ENCODE results near the gene SRR.

SRR gene

GRCh38 chr17:2346475-2346874 is 42.7 kb downstream of the SRR start:
- DNase-seq, result no peak

DNA sequence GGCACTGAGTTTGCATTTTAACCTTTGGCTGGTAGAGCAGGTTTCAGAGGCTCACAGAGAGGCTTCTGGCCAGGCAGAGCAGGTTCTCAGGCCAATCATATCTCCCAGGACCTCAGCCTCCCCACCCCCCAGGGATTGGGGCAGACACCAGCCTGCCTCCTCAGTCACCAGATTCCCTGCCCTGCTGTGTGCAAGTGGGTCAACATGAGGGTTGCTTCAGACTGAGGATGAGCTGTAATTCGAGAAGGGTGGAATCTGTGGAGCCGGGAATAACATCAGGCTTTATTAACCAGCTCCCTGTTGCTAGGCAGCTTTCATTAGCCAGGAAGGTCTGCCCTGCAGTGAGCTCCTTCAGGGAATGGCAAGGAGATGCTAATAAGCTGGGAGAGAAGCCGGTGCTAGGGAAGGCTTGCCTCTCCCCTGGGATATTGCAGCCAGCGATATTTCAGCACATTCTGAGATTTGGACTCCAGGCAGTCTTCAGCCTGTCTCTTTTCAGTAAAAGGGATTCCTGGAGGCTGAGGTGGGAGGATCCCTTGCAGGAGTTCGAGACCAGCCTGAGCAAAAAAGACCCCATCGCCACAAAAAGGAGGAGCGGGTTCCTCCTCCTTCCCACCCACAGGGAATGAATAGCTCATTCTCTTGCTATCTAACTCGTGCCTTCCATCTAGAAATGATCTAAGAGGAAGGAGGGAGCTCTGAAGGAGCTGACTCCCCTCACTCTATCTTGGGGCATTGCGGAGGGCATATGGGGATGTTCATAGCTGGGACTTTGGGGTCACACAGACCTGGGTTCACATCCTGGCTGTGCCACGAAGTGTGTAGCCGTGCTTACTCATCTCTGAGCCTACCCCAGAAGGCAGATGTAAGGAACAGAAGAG is 44.3 kb downstream of the SRR start:
- DNase-seq, result no peak

GRCh38 chr17:2351269-2351668 is 47.5 kb downstream of the SRR start:
- DNase-seq, result no peak

- DNase-seq, result no peak
Measured at GRCh38 chr17:2354311-2354710, 50.6 kb downstream of the SRR start.

GRCh38 chr17:2357237-2357636 is 53.5 kb downstream of the SRR start:
- DNase-seq, result no peak

DNA sequence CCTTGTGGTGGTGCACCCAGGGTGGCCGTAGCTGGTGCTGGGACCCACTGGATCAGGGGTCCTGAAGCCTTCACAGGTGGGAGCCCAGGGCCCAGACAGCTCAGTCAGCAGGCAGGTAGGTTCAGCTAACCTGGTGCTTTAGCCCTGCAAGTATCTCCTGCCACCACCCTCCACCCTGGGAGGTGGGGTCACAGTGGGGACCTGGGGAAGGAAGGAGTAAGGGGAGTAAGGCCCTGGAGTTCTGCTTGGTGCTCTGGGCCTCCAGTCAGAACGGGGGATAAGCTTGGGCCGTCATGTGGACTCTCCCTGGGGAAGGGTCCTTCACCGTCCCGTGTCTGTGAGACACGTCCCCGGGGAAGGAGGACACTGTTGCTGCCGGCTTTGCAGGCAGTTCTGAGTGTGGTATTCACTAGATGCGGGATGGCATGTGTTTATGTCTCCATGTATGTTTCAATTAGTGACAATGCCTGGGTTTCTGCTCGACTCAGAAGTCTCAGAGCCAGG is 54.2 kb downstream of the SRR start:
- no peak for DNase-seq

DNA sequence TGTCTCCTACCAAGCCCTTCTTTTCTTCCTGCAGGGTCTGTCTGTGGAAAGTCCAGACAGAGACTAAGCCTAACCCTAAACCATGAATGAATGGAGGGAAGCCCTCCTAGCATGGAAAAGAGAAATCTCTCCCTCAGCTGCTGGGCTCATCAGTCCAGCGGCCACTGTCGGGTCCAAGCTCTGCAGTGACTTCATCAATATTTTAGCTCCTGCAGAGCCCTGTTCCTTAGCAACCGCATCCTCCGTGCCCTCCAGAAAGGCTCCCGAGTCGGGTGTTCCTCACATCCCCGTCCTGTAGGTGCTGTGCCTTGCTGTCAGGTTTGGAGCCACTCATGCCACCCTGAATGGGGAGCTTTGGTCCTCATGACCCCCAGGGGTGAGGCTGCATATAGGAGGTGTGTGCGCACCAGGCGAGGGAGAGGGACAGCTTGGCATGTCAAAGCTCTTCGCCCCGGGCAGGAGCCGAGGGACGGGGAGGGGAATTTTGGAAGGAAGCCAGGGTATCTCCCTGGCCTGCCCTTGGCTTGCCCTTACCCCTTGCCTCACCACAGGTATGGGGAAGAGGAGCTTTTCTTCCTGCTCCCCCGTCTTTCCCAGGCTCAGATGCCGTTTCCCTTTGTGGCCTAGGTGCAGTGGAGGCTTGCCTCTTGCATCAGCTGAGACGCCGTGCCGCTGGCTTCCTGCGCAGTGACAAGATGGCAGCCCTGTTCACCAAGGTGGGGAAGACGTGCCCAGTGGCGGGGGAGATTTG is 57.4 kb downstream of the SRR start:
- no peak for DNase-seq

- no peak for DNase-seq
Measured at GRCh38 chr17:2362016-2362415, 58.3 kb downstream of the SRR start.

- no peak for DNase-seq
Measured at GRCh38 chr17:2362416-2362815, 58.7 kb downstream of the SRR start.

DNA sequence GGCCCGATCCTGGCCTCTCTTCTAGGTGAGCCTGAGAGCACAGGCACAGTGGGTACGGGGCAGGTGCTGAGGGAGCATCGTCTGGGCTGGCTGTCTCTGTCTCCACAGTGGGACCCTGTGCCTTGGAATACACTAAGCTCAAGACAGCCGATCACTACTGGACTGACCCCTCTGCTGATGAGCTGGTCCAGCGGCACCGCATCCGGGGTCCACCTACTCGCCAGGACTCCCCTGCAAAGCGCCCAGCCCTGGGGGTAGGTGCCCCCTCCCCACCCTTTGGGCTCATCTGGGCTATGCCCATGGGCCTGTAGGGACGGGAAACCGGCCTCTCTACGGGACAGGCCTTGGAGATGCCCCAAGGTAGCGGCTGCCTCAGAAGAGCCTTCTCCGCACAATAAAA is 59.1 kb downstream of the SRR start:
- no peak for DNase-seq

- no peak for DNase-seq
Measured at GRCh38 chr17:2363318-2363717, 59.6 kb downstream of the SRR start.

DNA sequence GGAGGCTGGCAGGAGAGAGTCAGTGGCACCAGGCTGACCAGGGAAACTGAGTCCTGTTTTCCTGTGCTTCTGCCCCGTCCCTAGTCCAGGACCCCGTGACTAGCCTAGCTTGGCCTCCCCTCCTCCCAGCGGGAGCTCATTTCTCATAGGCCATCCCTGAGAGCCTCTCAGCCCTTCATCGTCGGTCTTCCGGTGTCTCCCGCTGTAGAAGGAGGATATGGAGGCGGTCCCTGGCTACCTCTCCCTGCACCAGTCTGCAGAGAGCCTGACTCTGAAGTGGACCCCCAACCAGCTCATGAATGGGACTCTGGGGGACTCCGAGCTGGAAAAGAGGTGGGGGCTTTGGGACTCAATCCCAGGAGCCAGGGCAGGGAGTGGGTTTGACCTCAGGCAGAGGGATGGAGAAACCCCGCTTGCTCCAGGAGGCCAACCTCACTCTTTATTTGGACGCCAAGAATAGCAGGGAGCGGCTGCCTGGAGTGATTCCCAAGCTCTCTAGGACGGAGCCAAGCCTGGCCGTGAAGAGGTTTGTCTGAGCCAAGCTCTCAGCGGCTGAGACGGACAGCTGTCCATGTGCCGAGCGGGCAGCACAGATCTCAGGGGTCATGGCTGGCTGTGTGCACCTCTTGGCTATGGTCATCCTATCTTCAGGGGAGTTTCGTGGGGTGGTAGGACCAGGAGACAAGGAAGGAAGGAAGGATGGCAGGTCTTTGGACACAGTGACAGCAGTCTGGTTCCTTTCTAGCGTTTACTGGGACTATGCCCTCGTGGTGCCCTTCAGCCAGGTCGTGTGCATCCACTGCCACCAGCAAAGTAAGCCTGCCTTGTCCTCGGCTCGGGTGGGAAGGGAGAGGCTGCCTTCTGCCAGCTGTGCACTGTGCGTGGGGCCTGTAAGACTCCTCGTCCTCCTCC is 60.4 kb downstream of the SRR start:
- DNase-seq, result no peak

DNA sequence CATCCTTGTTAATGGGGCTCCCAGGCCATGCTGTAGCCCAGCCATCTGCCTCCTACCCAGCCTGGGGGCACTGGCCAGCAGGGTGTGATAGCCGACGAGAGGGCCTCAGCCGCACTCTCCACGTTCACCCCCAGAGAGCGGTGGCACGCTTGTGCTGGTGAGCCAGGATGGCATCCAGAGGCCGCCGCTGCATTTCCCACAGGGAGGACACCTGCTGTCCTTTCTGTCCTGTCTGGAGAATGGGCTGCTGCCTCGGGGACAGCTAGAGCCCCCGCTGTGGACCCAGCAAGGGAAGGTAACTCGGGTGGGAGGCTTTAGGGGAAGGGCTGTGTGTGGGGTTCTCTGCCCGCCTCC is 61.0 kb downstream of the SRR start:
- DNase-seq, result no peak

DNA sequence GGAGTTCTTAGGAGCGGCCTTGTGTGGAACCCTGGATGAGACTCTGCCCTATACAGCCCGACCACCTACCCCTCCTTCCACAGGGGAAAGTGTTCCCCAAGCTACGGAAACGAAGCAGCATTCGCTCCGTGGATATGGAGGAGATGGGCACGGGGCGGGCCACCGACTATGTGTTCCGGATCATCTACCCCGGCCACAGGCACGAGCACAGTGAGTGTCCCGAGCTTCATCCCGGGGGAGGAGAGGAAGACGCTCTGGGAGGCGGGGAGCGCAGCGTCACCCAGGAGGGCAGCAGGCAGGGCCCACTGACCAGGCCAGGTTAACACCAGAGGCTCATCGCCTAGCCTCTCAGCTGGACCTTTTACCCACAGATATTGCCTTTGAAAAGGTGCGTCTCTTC is 61.4 kb downstream of the SRR start:
- DNase-seq, result no peak

- no peak for DNase-seq
Measured at GRCh38 chr17:2366747-2367494, 63.2 kb downstream of the SRR start.

- no peak for DNase-seq
Measured at GRCh38 chr17:2368359-2368758, 64.6 kb downstream of the SRR start.

DNA sequence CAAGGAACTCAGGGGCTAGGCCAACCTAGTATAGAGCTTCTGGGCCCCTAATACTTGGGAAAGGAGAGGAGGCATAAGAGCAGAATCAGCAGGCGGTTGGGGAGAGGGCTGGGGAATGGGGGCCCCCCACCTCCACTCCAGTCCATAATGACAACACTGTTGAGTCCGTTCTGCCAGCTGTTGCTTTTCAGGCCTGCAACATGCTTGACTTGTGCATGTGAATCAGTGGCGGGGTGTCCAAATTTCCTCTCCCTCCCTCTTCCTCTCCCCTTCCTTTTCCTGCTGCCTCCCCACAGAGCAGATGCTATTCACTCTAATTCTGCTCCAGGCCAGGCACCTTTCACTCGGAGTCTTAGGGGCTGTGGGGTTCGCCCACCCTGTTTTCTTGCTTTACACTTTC is 65.3 kb downstream of the SRR start:
- no peak for DNase-seq

DNA sequence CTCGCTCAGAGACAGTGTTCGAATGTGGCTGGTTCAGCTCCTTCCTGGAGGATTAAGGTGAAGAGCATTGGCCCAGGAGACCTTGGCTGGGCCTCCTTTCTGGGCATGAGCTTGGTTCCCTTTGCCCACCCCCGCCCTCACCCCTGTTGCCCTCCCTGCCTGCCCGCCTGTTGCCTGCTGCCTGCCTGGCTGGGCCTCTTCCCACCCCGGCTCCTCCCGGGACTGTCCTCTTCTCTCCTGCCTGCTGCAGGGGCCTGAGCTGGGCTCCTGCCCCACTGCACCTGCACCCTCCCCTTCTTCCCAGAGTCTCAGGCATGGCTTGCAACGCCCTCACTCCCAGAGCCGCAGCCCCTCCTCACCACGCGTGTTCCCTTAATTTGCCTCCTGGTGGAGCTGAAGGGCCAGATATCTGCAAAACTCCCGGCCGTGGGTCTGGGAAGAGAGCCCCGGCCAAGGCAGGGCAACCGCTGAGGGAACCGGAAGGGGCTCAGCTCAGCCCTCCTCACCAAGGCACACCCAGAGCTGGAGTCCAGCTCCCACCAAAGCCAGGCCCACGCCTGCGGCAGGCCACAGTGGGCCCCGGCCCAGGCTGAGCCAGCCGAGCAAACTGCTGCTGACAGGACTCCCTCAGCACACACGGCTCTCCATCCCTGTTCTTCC is 65.9 kb downstream of the SRR start:
- no peak for DNase-seq

GRCh38 chr17:2370211-2370589 is 66.5 kb downstream of the SRR start:
- no peak for DNase-seq

GRCh38 chr17:2371183-2372130 is 67.7 kb downstream of the SRR start:
- no peak for DNase-seq

GRCh38 chr17:2372180-2372579 is 68.4 kb downstream of the SRR start:
- no peak for DNase-seq

Measured in NCI-H1436 treated with DMSO at 0.1 percent for 48 hours (cell line).